SKM-1 treated with dmso at 0.1 percent for 144 hours (cell line): ENCODE measurements around the gene SV2C.
"Not testable (repeated sequence)": the region's sequence is repeated elsewhere in the genome, so short reads cannot be mapped to it uniquely, and the experiment has no call there.

Experiments
- DNase-seq: peaks from one replicate; lab custom pipeline; 2025; ENCODE audit not compliant: unreplicated experiment; lab: John Stamatoyannopoulos, UW

Gene SV2C

DNA sequence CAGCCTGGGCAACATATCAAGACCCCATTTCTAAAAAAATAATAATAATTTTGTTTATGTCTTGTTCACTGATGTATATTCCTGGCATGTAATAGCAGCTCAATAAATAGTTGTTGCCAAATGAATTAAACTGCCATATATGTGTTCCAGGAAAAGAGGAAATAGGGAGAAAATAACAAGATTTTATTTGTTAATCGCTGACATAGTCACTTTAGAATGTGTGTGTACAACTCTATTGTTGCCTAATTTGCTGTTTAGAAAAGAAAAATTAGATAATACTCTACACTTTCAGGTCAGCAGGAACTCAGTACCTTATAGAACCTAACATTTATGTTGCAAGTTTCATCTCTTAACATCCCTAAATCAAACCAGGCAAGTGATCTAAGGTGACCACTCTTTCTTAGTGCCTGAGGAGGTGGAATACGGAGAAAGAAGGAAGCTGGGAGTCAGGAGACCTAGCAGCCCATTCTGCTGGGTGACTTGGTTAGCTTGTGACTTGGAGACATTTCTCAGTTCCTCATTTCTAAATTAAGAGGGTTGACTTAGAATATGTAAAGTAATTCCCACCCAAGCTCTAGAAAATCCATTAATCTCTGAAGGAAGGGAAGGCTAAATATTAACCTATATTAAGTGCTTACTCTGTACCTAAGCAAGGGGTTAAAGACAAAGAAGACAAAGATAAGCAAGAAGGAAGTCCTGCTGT, 209.6 kb downstream of the SV2C start:
- peak; percentile 84 for DNase-seq

GRCh38 chr5:76294573-76294972, 211.4 kb downstream of the SV2C start:
- DNase-seq = no peak

GRCh38 chr5:76298852-76299251, 215.7 kb downstream of the SV2C start:
- no peak for DNase-seq

DNA sequence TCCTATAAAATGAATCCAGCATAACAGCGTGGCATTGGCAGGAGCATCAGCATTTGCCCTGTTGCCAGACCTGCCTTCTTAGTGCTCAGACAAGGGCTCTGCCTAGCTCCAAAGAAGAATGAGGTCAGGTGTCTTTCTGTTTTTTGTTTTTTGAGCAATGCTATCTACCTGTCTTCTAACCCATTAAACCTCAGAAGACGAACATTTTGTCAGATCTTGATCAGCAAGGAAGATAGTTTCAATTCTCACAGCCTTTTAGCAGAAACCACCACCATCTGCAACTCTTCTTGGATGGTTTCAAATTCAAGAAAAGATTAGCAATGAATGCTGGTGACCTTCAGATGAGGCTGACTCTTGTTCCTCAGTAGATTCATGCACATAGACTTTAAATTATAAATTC, 216.4 kb downstream of the SV2C start:
- DNase-seq = no peak

DNA sequence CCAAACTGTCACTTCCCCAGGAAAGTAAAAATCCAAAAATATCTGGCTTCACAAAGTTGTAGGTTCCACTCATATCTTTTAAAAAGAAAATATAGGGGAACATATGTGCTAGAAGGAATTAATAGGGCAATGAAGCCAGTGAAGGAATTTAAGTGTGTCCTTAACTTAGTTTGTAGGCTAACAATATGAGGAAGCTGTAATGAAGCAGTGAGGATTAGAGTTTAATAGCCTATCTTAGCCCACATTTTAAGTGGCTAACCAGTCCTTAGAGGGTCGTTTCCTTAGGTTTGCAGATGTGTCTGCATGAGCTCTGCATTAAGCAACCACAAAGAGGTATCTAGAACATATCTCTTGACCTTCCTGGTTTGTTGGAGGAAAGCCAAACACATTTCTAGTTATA, 218.7 kb downstream of the SV2C start:
- not testable (repeated sequence) for DNase-seq

- DNase-seq = not testable (repeated sequence)
These were observed 219.5 kb downstream of the SV2C start for GRCh38 chr5:76302661-76303060.

DNA sequence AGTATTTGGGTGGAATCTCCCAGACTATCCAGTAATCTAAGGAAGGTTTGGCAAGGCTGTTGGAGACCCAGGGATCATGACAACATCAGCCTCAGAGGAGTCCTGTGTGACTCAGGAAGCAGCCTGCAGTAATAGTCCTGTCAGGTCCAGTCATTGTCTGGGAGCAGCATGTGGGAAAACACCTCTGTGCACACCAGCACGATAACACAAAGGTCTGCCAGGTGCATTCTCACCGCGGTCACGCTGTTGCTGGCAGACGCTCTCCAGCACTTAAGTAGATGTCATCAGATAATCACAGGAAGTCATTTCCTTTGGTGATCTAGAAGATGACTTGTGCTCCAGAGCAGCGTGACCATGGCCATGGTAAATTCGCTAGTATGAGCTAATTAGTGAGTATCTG, 220.7 kb downstream of the SV2C start:
- no peak for DNase-seq

GRCh38 chr5:76305269-76305668, 222.1 kb downstream of the SV2C start:
- DNase-seq = peak; percentile 75

GRCh38 chr5:76305775-76306174, 222.6 kb downstream of the SV2C start:
- DNase-seq = no peak

DNA sequence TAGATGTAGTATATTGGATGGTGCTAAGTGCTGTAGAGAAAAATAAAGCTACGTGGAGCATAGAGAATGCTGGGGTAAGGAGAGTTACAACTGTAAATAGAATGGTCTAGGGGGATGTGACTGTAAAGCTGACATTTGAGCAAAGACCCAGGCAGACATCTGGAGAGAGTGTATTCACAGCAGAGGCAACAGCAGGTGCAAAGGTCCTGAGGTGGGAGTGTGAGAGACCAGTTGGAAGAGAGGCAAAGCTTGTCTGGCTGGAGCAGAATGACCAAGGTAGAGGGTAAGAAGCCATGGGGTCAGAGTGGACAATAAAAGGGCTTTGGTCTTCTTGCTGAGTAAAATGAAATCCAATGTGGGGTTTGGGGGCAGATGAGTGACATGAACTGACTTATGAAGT, 227.0 kb downstream of the SV2C start:
- DNase-seq = no peak

DNA sequence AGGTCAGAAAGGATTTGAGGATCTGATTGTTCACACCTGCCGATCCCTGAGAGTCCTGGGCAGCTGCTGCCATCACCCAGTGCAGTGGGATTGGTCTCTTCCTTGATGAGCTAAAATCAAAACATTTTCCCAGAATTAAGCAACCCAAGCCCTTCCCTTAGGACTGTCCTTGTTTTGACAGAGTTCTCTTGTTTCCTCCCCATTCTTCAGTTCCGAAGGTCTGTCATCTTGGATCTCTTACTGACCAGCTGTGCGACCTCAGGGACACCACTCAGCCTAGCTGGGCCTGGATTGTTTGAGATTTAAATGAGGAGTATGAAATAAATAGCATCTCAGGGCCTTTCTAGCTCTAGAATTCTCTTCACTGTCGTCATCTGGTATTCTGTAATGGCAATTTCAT, 229.6 kb downstream of the SV2C start:
- DNase-seq = no peak

- no peak for DNase-seq
These were observed 231.5 kb downstream of the SV2C start for GRCh38 chr5:76314643-76315042.

- DNase-seq = no peak
These were observed 236.5 kb downstream of the SV2C start for GRCh38 chr5:76319673-76320072.

GRCh38 chr5:76323494-76323893, 240.3 kb downstream of the SV2C start:
- DNase-seq = not testable (repeated sequence)

- no peak for DNase-seq
These were observed 242.1 kb downstream of the SV2C start for GRCh38 chr5:76325326-76325725.

- DNase-seq = no peak
These were observed 242.8 kb downstream of the SV2C start for GRCh38 chr5:76325876-76326491.

DNA sequence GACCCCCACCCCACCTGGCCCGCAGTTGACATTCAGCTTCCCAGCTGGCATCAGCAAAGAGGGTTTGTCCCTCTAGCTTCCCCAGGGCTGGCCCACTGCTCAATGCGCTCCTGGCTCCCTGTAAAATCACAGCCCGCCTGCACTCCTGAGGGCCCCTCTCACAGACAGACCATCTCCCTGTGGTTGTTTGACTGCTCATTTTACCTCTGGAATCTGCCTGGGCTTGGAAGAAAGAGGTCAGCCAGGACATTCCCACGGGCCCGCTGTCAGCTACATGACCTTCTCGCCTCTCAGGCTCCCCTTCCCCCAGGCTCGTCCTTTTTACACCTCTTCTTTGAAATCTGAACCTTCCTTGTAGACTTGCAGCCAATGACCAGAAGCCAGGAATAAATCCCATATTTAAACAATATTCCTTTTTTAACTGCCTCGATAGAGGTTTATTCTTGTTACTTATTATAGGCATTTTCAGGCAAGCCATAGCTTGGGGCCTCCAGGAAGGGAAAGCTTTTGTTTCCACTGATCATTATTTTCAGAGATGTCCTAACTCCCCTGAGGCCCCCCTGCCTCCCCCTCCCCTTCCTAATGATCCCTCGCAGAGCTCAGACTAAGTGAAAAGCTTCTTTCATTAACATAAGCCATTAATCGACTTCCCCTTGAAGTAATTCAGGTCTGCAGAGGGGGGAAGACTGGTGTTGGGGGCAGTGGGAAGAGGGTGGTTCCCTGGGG, 243.6 kb downstream of the SV2C start:
- DNase-seq = no peak

DNA sequence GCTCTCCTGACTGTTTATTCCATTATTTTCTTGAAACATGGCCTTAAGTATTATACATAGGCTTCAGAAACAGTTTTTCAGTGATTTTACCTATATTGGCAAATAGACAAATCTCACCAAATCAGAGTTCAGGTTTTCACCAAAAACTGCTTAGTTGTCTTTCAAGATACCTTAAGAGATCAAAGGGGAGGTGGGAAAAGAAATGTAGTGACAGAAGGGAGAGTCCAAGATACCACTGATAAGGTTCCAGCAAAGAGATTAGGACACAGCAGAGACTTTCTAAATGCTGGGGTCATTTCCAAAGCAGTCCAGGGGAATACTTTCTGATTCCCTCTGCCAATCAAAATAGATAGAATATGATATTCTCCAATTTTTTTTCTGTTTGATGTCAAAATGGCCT, 246.2 kb downstream of the SV2C start:
- DNase-seq = no peak

- DNase-seq = no peak
These were observed 247.9 kb downstream of the SV2C start for GRCh38 chr5:76331126-76331525.

DNA sequence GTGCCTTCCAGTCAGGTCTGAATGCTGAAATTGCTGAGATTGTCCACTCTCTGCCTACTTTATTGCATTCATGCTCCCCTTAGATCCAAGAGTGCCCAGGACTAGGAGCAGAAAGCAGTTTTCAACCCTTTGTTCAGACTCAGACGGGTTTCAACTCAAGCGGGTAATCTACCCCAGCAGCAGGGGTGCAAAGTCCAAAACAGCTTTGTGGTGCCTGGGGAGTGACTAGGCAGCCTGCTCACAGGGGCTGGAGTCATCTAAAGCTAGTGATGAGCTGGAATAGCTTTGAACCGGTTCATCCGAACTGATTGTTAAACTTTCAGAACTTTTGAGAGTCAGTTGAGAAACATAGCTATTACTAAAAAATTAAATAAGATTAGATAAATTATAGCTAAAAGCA, 248.9 kb downstream of the SV2C start:
- DNase-seq = no peak

- DNase-seq = no peak
These were observed 249.5 kb downstream of the SV2C start for GRCh38 chr5:76332611-76333205.

GRCh38 chr5:76333571-76333970, 250.4 kb downstream of the SV2C start:
- DNase-seq = no peak
